BLaER1 (cell line): ENCODE results near the gene SSX4.
"Not testable (repeated sequence)": the region's sequence is repeated elsewhere in the genome, so short reads cannot be mapped to it uniquely, and the experiment has no call there.

ENCODE experiments used
- H3K27ac ChIP-seq: shearing (Covaris generic); formaldehyde crosslinking; 2 replicates; pipeline ENCODE4 v1.8.1; 2022
- H3K27me3 ChIP-seq: shearing (Covaris generic); formaldehyde crosslinking; 2 replicates; pipeline ENCODE4 v1.8.1; 2022
- H3K36me3 ChIP-seq: shearing (Covaris generic); formaldehyde crosslinking; 2 replicates; pipeline ENCODE4 v1.8.1; 2022
- H3K4me1 ChIP-seq: shearing (Covaris generic); formaldehyde crosslinking; 2 replicates; pipeline ENCODE4 v1.8.1; 2022
- H3K4me2 ChIP-seq: shearing (Covaris generic); formaldehyde crosslinking; 2 replicates; pipeline ENCODE4 v1.8.1; 2022
- H3K4me3 ChIP-seq: shearing (Covaris generic); formaldehyde crosslinking; 2 replicates; pipeline ENCODE4 v1.8.1; 2022
- H3K9ac ChIP-seq: shearing (Covaris generic); formaldehyde crosslinking; 2 replicates; pipeline ENCODE4 v1.8.1; 2022
- H3K9me3 ChIP-seq: shearing (Covaris generic); formaldehyde crosslinking; 2 replicates; pipeline ENCODE4 v1.8.1; 2022
- H4K20me1 ChIP-seq: shearing (Covaris generic); formaldehyde crosslinking; 2 replicates; pipeline ENCODE4 v1.8.1; 2022
- Cebpa-rat ChIP-seq: shearing (Covaris generic); IDR thresholded peaks from 2 replicates; pipeline ENCODE4 v1.8.1; 2022

SSX4 gene

GRCh38 chrX:48383239-48383638 lies at the start of gene SSX4:
Gene SSX4 (plus strand): TSS chrX:48383539. CDS start chrX:48384054, 515 bp downstream.
- H3K4me3 ChIP-seq, H3K27me3 ChIP-seq: not testable (repeated sequence)

GRCh38 chrX:48346059-48346458 lies 37.3 kb upstream of the SSX4 start:
- H4K20me1 ChIP-seq, H3K4me1 ChIP-seq, H3K4me3 ChIP-seq, H3K4me2 ChIP-seq, H3K9me3 ChIP-seq, H3K27ac ChIP-seq, H3K9ac ChIP-seq, H3K36me3 ChIP-seq: not testable (repeated sequence)
- H3K27me3 ChIP-seq: peaks cover 79% of the 10 kb centered on the region

More at GRCh38 chrX:48383239-48383638, at the start of gene SSX4:
- not testable (repeated sequence) for H4K20me1 ChIP-seq, H3K4me2 ChIP-seq, H3K36me3 ChIP-seq, H3K4me1 ChIP-seq, H3K27ac ChIP-seq, H3K9me3 ChIP-seq, H3K9ac ChIP-seq

- Histone ChIP-seq H3K27me3 (peaks cover 28% of the 10 kb centered on the region), H3K4me1 (peaks cover 13% of the 10 kb centered on the region; the same call in 1 of the 2 replicates)
- not testable (repeated sequence) for H3K36me3 ChIP-seq, H3K4me3 ChIP-seq, H3K4me2 ChIP-seq, H3K9me3 ChIP-seq, H3K9ac ChIP-seq, H3K27ac ChIP-seq, H4K20me1 ChIP-seq
Observed at GRCh38 chrX:48356315-48357094, 26.8 kb upstream of the SSX4 start, which contains the start of gene SSX3. Gene SSX3 (minus strand): TSS chrX:48356703. CDS start chrX:48355249, 1,454 bp downstream.

- no peak for TF ChIP-seq Cebpa-rat
- Histone ChIP-seq H3K9ac (no peak overlapping the region), H4K20me1 (no peaks in the 10 kb centered on the region)
Observed at GRCh38 chrX:48357681-48358080, 25.7 kb upstream of the SSX4 start.

GRCh38 chrX:48359281-48359680 lies 24.1 kb upstream of the SSX4 start:
- H3K4me1 ChIP-seq, H3K9ac ChIP-seq, H3K9me3 ChIP-seq, H3K4me3 ChIP-seq, H3K4me2 ChIP-seq, H4K20me1 ChIP-seq, H3K36me3 ChIP-seq, H3K27ac ChIP-seq: not testable (repeated sequence)
- 0 out of 2 replicates have a peak, but pooled peaks cover 14% of the 10 kb centered on the region for H3K27me3 ChIP-seq

More at GRCh38 chrX:48357681-48358080, 25.7 kb upstream of the SSX4 start:
- 0 out of 2 replicates have a peak, but pooled peaks cover 7% of the 10 kb centered on the region for H3K4me1 ChIP-seq
- H3K4me3 ChIP-seq: no peak overlapping the region
- H3K27ac ChIP-seq: no peak overlapping the region
- H3K4me2 ChIP-seq: no peak overlapping the region
- no peaks in the 10 kb centered on the region for H3K36me3 ChIP-seq
- peaks cover 22% of the 10 kb centered on the region; the same call in 1 of the 2 replicates for H3K27me3 ChIP-seq
- no peaks in the 10 kb centered on the region for H3K9me3 ChIP-seq

GRCh38 chrX:48367717-48368408 lies 15.5 kb upstream of the SSX4 start:
- not testable (repeated sequence) for H3K4me3 ChIP-seq, H3K9ac ChIP-seq, H3K4me2 ChIP-seq, H3K27me3 ChIP-seq, H3K4me1 ChIP-seq, H3K36me3 ChIP-seq, H3K9me3 ChIP-seq, H3K27ac ChIP-seq, H4K20me1 ChIP-seq

GRCh38 chrX:48370408-48370807 lies 12.9 kb upstream of the SSX4 start:
- H4K20me1 ChIP-seq, H3K36me3 ChIP-seq, H3K27me3 ChIP-seq, H3K4me1 ChIP-seq, H3K9me3 ChIP-seq, H3K9ac ChIP-seq, H3K4me3 ChIP-seq, H3K4me2 ChIP-seq, H3K27ac ChIP-seq: not testable (repeated sequence)

- H3K9ac ChIP-seq, H3K27me3 ChIP-seq, H3K4me3 ChIP-seq, H4K20me1 ChIP-seq, H3K4me1 ChIP-seq, H3K4me2 ChIP-seq, H3K27ac ChIP-seq, H3K36me3 ChIP-seq, H3K9me3 ChIP-seq: not testable (repeated sequence)
Observed at GRCh38 chrX:48396931-48397330, 13.6 kb downstream of the SSX4 start.

- not testable (repeated sequence) for H3K27me3 ChIP-seq, H3K4me1 ChIP-seq, H3K4me2 ChIP-seq, H4K20me1 ChIP-seq, H3K36me3 ChIP-seq, H3K9ac ChIP-seq, H3K9me3 ChIP-seq, H3K4me3 ChIP-seq, H3K27ac ChIP-seq
Observed at GRCh38 chrX:48397825-48398224, 14.5 kb downstream of the SSX4 start.

- not testable (repeated sequence) for H3K36me3 ChIP-seq, H3K9ac ChIP-seq, H3K4me3 ChIP-seq, H3K9me3 ChIP-seq, H3K4me1 ChIP-seq, H4K20me1 ChIP-seq, H3K27me3 ChIP-seq, H3K4me2 ChIP-seq, H3K27ac ChIP-seq
Observed at GRCh38 chrX:48411860-48412259, 28.5 kb downstream of the SSX4 start, which contains the start of gene SSX4B. Gene SSX4B (minus strand): TSS chrX:48411960. CDS start chrX:48411372, 588 bp downstream.

GRCh38 chrX:48427027-48427716 lies 43.8 kb downstream of the SSX4 start:
- peaks cover 18% of the 10 kb centered on the region; the same call in 1 of the 2 replicates for H3K27me3 ChIP-seq
- H3K27ac ChIP-seq, H3K4me2 ChIP-seq, H3K4me1 ChIP-seq, H3K36me3 ChIP-seq, H3K9ac ChIP-seq, H3K4me3 ChIP-seq, H3K9me3 ChIP-seq, H4K20me1 ChIP-seq: not testable (repeated sequence)

GRCh38 chrX:48429606-48430005 lies 46.3 kb downstream of the SSX4 start:
- not testable (repeated sequence) for H3K9ac ChIP-seq, H3K4me3 ChIP-seq, H3K4me1 ChIP-seq, H4K20me1 ChIP-seq, H3K4me2 ChIP-seq, H3K36me3 ChIP-seq, H3K27ac ChIP-seq
- H3K9me3 ChIP-seq: peaks cover 22% of the 10 kb centered on the region
- H3K27me3 ChIP-seq: peaks cover 18% of the 10 kb centered on the region; the same call in 1 of the 2 replicates

GRCh38 chrX:48430166-48430565 lies 46.8 kb downstream of the SSX4 start:
- H3K4me2 ChIP-seq, H3K27ac ChIP-seq, H3K4me1 ChIP-seq, H4K20me1 ChIP-seq, H3K4me3 ChIP-seq, H3K9ac ChIP-seq, H3K36me3 ChIP-seq: not testable (repeated sequence)
- Histone ChIP-seq H3K27me3 (peaks cover 18% of the 10 kb centered on the region; the same call in 1 of the 2 replicates), H3K9me3 (peaks cover 23% of the 10 kb centered on the region)

GRCh38 chrX:48433713-48434112 lies 50.4 kb downstream of the SSX4 start:
- H3K36me3 ChIP-seq, H3K9ac ChIP-seq, H3K4me3 ChIP-seq, H3K4me1 ChIP-seq, H3K27ac ChIP-seq, H3K4me2 ChIP-seq, H4K20me1 ChIP-seq: not testable (repeated sequence)
- Histone ChIP-seq H3K9me3 (peaks cover 25% of the 10 kb centered on the region), H3K27me3 (peaks cover 14% of the 10 kb centered on the region; the same call in 1 of the 2 replicates)
